Activated CD4-positive, alpha-beta T cell treated with anti-CD3 and anti-CD28 coated beads for 24 hours (primary cell): ENCODE results near the gene CDKN3.
"Not testable (repeated sequence)": the region's sequence is repeated elsewhere in the genome, so short reads cannot be mapped to it uniquely, and the experiment has no call there.

ENCODE experiments used
- DNase-seq, 2 donors: peaks; one replicate each; pipeline ENCODE4 v3.0.0-alpha.2; 2020; ENCODE audit warnings: low read depth in 2 of 2

Gene CDKN3

GRCh38 chr14:54456820-54457608 lies 60.2 kb downstream of the CDKN3 start:
- DNase-seq, result not testable (repeated sequence)

GRCh38 chr14:54457609-54457996 lies 60.8 kb downstream of the CDKN3 start:
- DNase-seq, result no peak

GRCh38 chr14:54458536-54458935 lies 61.7 kb downstream of the CDKN3 start:
- DNase-seq, result not testable (repeated sequence)

- no peak for DNase-seq
These were observed 62.3 kb downstream of the CDKN3 start for GRCh38 chr14:54459106-54459505.

GRCh38 chr14:54462048-54462447 lies 65.2 kb downstream of the CDKN3 start:
- DNase-seq, result no peak

- no peak for DNase-seq
These were observed 68.8 kb downstream of the CDKN3 start for GRCh38 chr14:54465654-54466053.

GRCh38 chr14:54467280-54467679 lies 70.5 kb downstream of the CDKN3 start:
- no peak for DNase-seq
